H9 (cell line): ENCODE results near the gene B4GALNT4. TPM values are rescaled to one million over a fixed set of nuclear protein-coding genes. Genes with fewer than 3 reads are reported as not detected.

ENCODE experiments used
- DNase-seq: peaks from one replicate; pipeline ENCODE4 v3.0.0-alpha.2; 2017
- H2AFZ ChIP-seq: one replicate; pipeline ENCODE4 v1.6.1; 2013; ENCODE audit warnings: mild to moderate bottlenecking, low read length, control low read depth, moderate library complexity
- H2AK5ac ChIP-seq: 2 replicates; pipeline ENCODE4 v1.6.1; 2013; ENCODE audit warnings: low read length, control low read depth, mixed read lengths; ENCODE audit not compliant: insufficient read length
- H2BK120ac ChIP-seq: one replicate; pipeline ENCODE4 v1.6.1; 2013; ENCODE audit warnings: low read depth, mild to moderate bottlenecking, low read length, control low read depth, inconsistent platforms; ENCODE audit not compliant: poor library complexity, severe bottlenecking
- H2BK12ac ChIP-seq: 2 replicates; pipeline ENCODE4 v1.6.1; 2013; ENCODE audit warnings: low read length, control low read depth, mixed read lengths, low read depth; ENCODE audit not compliant: insufficient read length
- H2BK15ac ChIP-seq: 2 replicates; pipeline ENCODE4 v1.6.1; 2013; ENCODE audit warnings: low read depth, low read length, control low read depth
- H2BK20ac ChIP-seq: one replicate; pipeline ENCODE4 v1.6.1; 2013; ENCODE audit warnings: low read depth, mild to moderate bottlenecking, low read length, control low read depth, inconsistent platforms; ENCODE audit not compliant: poor library complexity, severe bottlenecking
- H2BK5ac ChIP-seq: 2 replicates; pipeline ENCODE4 v1.6.1; 2013; ENCODE audit warnings: low read length, control low read depth, mixed read lengths; ENCODE audit not compliant: insufficient read length
- H3K14ac ChIP-seq: 2 replicates; pipeline ENCODE4 v1.6.1; 2013; ENCODE audit warnings: low read length, control low read depth; ENCODE audit not compliant: insufficient read depth
- H3K18ac ChIP-seq: 2 replicates; pipeline ENCODE4 v1.6.1; 2013; ENCODE audit warnings: low read depth, mild to moderate bottlenecking, mixed read lengths, low read length, control low read depth; ENCODE audit not compliant: insufficient read length
- H3K23ac ChIP-seq: 2 replicates; pipeline ENCODE4 v1.6.1; 2013; ENCODE audit warnings: low read length, control low read depth, mixed read lengths, low read depth; ENCODE audit not compliant: insufficient read length
- H3K23me2 ChIP-seq: 2 replicates; pipeline ENCODE4 v1.6.1; 2013; ENCODE audit warnings: low read depth, mild to moderate bottlenecking, mixed read lengths, low read length, control low read depth; ENCODE audit not compliant: insufficient read length, poor library complexity, severe bottlenecking
- H3K27ac ChIP-seq: 2 replicates; pipeline ENCODE4 v1.5.1; 2013; ENCODE audit warnings: low read length, control low read depth, mixed read lengths, low read depth; ENCODE audit not compliant: insufficient read length
- H3K27me3 ChIP-seq: 2 replicates; pipeline ENCODE4 v1.6.1; 2013; ENCODE audit warnings: low read length, control low read depth, inconsistent platforms; ENCODE audit not compliant: insufficient read depth
- H3K4ac ChIP-seq: 2 replicates; pipeline ENCODE4 v1.6.1; 2013; ENCODE audit warnings: low read depth, mild to moderate bottlenecking, control low read depth, inconsistent platforms, low read length, moderate library complexity
- H3K4me1 ChIP-seq: 2 replicates; pipeline ENCODE4 v1.6.1; 2013; ENCODE audit warnings: low read length, control low read depth, inconsistent platforms; ENCODE audit not compliant: insufficient read depth
- H3K4me2 ChIP-seq: 2 replicates; pipeline ENCODE4 v1.6.1; 2013; ENCODE audit warnings: low read length, control low read depth, mixed read lengths; ENCODE audit not compliant: insufficient read length, insufficient read depth
- H3K56ac ChIP-seq: 2 replicates; pipeline ENCODE4 v1.6.1; 2013; ENCODE audit warnings: low read depth, mild to moderate bottlenecking, mixed read lengths, low read length, control low read depth; ENCODE audit not compliant: insufficient read length
- H3K79me1 ChIP-seq: 2 replicates; pipeline ENCODE4 v1.6.1; 2013; ENCODE audit warnings: low read depth, mild to moderate bottlenecking, moderate library complexity, low read length, control low read depth, inconsistent platforms; ENCODE audit not compliant: insufficient read depth, poor library complexity, severe bottlenecking
- H3K79me2 ChIP-seq: 2 replicates; pipeline ENCODE4 v1.6.1; 2013; ENCODE audit warnings: low read length, control low read depth, inconsistent platforms; ENCODE audit not compliant: insufficient read depth
- H3K9ac ChIP-seq: 2 replicates; pipeline ENCODE4 v1.6.1; 2013; ENCODE audit warnings: low read length, control low read depth, mixed read lengths; ENCODE audit not compliant: insufficient read length; ENCODE audit errors: extremely low read depth
- H3K9me3 ChIP-seq: one replicate; pipeline ENCODE4 v1.6.1; 2013; ENCODE audit warnings: low read depth, low read length, inconsistent platforms; ENCODE audit not compliant: control insufficient read depth
- H3T11ph ChIP-seq: one replicate; pipeline ENCODE4 v1.6.1; 2013; ENCODE audit warnings: mild to moderate bottlenecking, low read length, control low read depth, inconsistent platforms
- H4K20me1 ChIP-seq: one replicate; pipeline ENCODE4 v1.6.1; 2013; ENCODE audit not compliant: control insufficient read depth, insufficient read length, insufficient read depth
- H4K5ac ChIP-seq: 2 replicates; pipeline ENCODE4 v1.6.1; 2013; ENCODE audit warnings: low read depth, mild to moderate bottlenecking, mixed read lengths, low read length, control low read depth; ENCODE audit not compliant: insufficient read length
- H4K8ac ChIP-seq: replicated peaks from 2 replicates; pipeline ENCODE4 v1.6.1; 2013; ENCODE audit warnings: low read length, control low read depth, mixed read lengths, low read depth; ENCODE audit not compliant: insufficient read length
- H4K91ac ChIP-seq: 2 replicates; pipeline ENCODE4 v1.6.1; 2013; ENCODE audit warnings: low read depth, mild to moderate bottlenecking, moderate library complexity, mixed read lengths, low read length, control low read depth; ENCODE audit not compliant: insufficient read length
- H3K27ac Mint-ChIP-seq, 3 experiments: 2 replicates in 2 of 3; 3 replicates in 1 of 3; pipeline ENCODE4 v1.8.0; 2020 to 2021; ENCODE audit warnings: mixed read lengths in 3 of 3, mild to moderate bottlenecking in 1 of 3, moderate library complexity in 1 of 3
- H3K27me3 Mint-ChIP-seq: 2 replicates; pipeline ENCODE4 v1.8.0; 2021; ENCODE audit warnings: low read depth, mild to moderate bottlenecking, moderate library complexity, mixed read lengths
- H3K36me3 Mint-ChIP-seq, 3 experiments: 2 replicates in 2 of 3; 3 replicates in 1 of 3; pipeline ENCODE4 v1.8.0; 2020 to 2021; ENCODE audit warnings: low read depth in 3 of 3, mixed read lengths in 3 of 3; ENCODE audit not compliant: insufficient read depth in 1 of 3
- H3K4me1 Mint-ChIP-seq, 2 experiments: 2 replicates each; pipeline ENCODE4 v1.8.0; 2020; ENCODE audit warnings: mixed read lengths in 2 of 2
- H3K4me3 Mint-ChIP-seq, 2 experiments: 2 replicates in 1 of 2; 3 replicates in 1 of 2; pipeline ENCODE4 v1.8.0; 2020 to 2021; ENCODE audit warnings: mild to moderate bottlenecking in 2 of 2, mixed read lengths in 2 of 2, moderate library complexity in 1 of 2
- H3K9me3 Mint-ChIP-seq, 2 experiments: 2 replicates in 1 of 2; 3 replicates in 1 of 2; pipeline ENCODE4 v1.8.0; 2020; ENCODE audit warnings: mild to moderate bottlenecking in 2 of 2, mixed read lengths in 2 of 2, moderate library complexity in 1 of 2
- CTCF ChIP-seq: fragments of 200-600 bp; sonication (generic); conservative IDR thresholded peaks from 3 replicates; pipeline ENCODE4 v1.8.0; 2021; ENCODE audit warnings: antibody characterized with exemption, mild to moderate bottlenecking
- WGBS: extraction: QIAGEN DNeasy Blood & Tissue Kit; methylation state at CpG from one replicate; pipeline ENCODE4 v1.1.7; 2013; ENCODE audit warnings: missing lambda C conversion rate, low lambda C conversion rate, mixed read lengths; ENCODE audit not compliant: insufficient read length; ENCODE audit errors: extremely low coverage; 5-methylcytosine and 5-hydroxymethylcytosine counted together
- total RNA-seq: library from RNA; stranded (reverse); gene quantifications from 2 replicates; pipeline ENCODE4 v1.2.1, GENCODE V29; 2021

Gene B4GALNT4
- total RNA-seq, 1 experiment from 2014 or later: 105 TPM

DNA sequence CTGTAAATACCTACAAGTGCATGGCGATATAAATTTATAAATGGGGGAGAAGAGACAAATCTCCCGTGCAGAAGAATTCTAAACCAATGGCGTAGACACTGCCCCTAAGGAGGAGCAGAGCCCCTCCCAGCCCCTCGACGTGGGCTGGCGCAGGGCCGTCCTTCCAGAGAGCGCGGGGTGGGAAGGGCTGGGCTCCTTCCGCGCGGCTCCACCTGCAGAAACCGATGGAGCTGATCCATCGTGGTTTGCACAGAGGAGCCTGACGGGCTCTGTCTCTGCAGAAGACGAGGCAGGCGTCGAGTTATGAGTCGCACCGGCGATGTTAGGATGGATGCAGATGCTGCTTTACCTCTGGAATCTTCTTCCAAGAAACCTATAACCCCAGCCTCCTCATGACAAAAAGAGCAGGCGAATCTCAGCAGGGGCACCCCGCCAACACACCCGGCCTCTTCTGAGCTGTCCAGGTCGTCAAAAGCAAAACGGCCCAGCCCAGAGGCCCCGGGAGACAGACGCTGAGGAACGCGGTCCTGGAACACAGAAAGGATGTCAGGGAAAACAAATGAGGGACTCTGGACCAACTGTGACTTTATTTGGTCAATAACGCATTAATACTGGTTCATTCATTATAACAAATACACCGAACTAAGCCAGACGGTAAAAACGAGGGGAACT, 11.0 kb upstream of the B4GALNT4 start:
- no CpG with 5 or more reads among the region's 34 CpGs for WGBS

More for the DNA sequence above, 11.0 kb upstream of the B4GALNT4 start:
- no peak overlapping the region for H2BK5ac ChIP-seq
- H4K5ac ChIP-seq: no peak overlapping the region
- no peak overlapping the region for H3K14ac ChIP-seq
- H3K23ac ChIP-seq: no peak overlapping the region
- Mint-ChIP-seq H3K36me3 (peaks cover 6 to 13% (median 10%) of the 10 kb centered on the region in 3 experiments; a peak in 5 of 7 replicates), H3K4me1 (peaks cover 11 to 15% of the 10 kb centered on the region in 2 experiments), H3K9me3 (peaks cover 31% of the 10 kb centered on the region in 2 experiments), H3K27me3 (peaks cover 23% of the 10 kb centered on the region), H3K27ac (no peak overlapping the region), H3K4me3 (no peak overlapping the region)
- H4K91ac ChIP-seq: no peak overlapping the region
- no peak overlapping the region for H3K56ac ChIP-seq
- no peak overlapping the region for H3T11ph ChIP-seq
- H4K20me1 ChIP-seq: no peaks in the 10 kb centered on the region
- H3K79me1 ChIP-seq: no peaks in the 10 kb centered on the region
- no peaks in the 10 kb centered on the region for H3K27me3 ChIP-seq
- no peaks in the 10 kb centered on the region for H3K79me2 ChIP-seq
- no peak overlapping the region for H2AK5ac ChIP-seq
- peak; percentile 31 for DNase-seq
- H3K4me2 ChIP-seq: no peak overlapping the region
- peaks cover 8% of the 10 kb centered on the region for H3K9me3 ChIP-seq
- no peak overlapping the region for H2AFZ ChIP-seq
- no peaks in the 10 kb centered on the region for H3K23me2 ChIP-seq
- no peak overlapping the region for H2BK12ac ChIP-seq
- H4K8ac ChIP-seq: no peak overlapping the region
- no peak for TF ChIP-seq CTCF
- H3K27ac ChIP-seq: no peak overlapping the region
- H3K4me1 ChIP-seq: no peaks in the 10 kb centered on the region
- H2BK20ac ChIP-seq: no peak overlapping the region
- no peak overlapping the region for H3K18ac ChIP-seq
- no peak overlapping the region for H2BK15ac ChIP-seq
- no peak overlapping the region for H2BK120ac ChIP-seq
- no peak overlapping the region for H3K9ac ChIP-seq
- no peak overlapping the region for H3K4ac ChIP-seq
